ENCODE results near the gene CCDC102A.

The CCDC102A gene

GRCh38 chr16:57468346-57468745 lies 68.0 kb downstream of the CCDC102A start:
- Histone ChIP-seq H3K27me3 (ENCODE audit: insufficient read depth, poor library complexity, severe bottlenecking) (no peaks in the 10 kb centered on the region), H3K4me3 (ENCODE audit: severe bottlenecking) (no peak overlapping the region), H3K4me1 (ENCODE audit: insufficient read depth, poor library complexity, severe bottlenecking) (no peaks in the 10 kb centered on the region), H3K9me3 (ENCODE audit: severe bottlenecking) (no peaks in the 10 kb centered on the region), H3K27ac (ENCODE audit: poor library complexity, severe bottlenecking) (no peak overlapping the region), H3K36me3 (ENCODE audit: low read depth) (peaks cover 87% of the 10 kb centered on the region)
- DNase-seq (ENCODE audit: low spot score), result no peak
- TF ChIP-seq, protein P1, sequence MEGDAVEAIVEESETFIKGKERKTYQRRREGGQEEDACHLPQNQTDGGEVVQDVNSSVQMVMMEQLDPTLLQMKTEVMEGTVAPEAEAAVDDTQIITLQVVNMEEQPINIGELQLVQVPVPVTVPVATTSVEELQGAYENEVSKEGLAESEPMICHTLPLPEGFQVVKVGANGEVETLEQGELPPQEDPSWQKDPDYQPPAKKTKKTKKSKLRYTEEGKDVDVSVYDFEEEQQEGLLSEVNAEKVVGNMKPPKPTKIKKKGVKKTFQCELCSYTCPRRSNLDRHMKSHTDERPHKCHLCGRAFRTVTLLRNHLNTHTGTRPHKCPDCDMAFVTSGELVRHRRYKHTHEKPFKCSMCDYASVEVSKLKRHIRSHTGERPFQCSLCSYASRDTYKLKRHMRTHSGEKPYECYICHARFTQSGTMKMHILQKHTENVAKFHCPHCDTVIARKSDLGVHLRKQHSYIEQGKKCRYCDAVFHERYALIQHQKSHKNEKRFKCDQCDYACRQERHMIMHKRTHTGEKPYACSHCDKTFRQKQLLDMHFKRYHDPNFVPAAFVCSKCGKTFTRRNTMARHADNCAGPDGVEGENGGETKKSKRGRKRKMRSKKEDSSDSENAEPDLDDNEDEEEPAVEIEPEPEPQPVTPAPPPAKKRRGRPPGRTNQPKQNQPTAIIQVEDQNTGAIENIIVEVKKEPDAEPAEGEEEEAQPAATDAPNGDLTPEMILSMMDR (IDR thresholded peaks at IDR 0.05; ENCODE audit: poor library complexity, severe bottlenecking), result no peak
- no peak for ATAC-seq (ENCODE audit: low read depth)

DNA sequence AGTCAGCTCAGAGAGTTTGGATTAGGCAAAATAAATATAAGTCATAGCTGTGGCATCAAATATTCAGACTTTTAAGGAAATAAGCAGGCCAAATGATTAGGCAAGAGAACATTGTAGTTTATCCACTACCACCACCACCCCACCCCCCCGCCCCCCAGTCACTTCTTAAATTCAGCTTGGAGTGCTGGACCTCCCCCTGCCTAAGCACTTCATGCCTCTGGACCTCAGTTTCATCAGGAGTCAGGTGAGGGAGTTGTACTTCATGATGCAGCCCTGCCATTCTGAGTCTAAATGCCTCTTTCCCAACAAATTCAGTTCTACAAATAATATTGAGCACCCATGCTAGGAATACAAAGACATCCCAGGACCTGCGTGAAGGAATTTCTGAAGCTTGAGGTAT lies 71.8 kb downstream of the CCDC102A start:
- H3K4me1 ChIP-seq (ENCODE audit: insufficient read depth, poor library complexity, severe bottlenecking), result no peaks in the 10 kb centered on the region
- DNase-seq (ENCODE audit: low spot score), result no peak
- ATAC-seq (ENCODE audit: low read depth), result no peak
- H3K9me3 ChIP-seq (ENCODE audit: severe bottlenecking), result no peaks in the 10 kb centered on the region
- H3K27ac ChIP-seq (ENCODE audit: poor library complexity, severe bottlenecking), result no peak overlapping the region
- peaks cover 66% of the 10 kb centered on the region for H3K36me3 ChIP-seq (ENCODE audit: low read depth)
- no peaks in the 10 kb centered on the region for H3K27me3 ChIP-seq (ENCODE audit: insufficient read depth, poor library complexity, severe bottlenecking)
- TF ChIP-seq, protein P1 (IDR thresholded peaks at IDR 0.05; ENCODE audit: poor library complexity, severe bottlenecking), result no peak
- no peak overlapping the region for H3K4me3 ChIP-seq (ENCODE audit: severe bottlenecking)

DNA sequence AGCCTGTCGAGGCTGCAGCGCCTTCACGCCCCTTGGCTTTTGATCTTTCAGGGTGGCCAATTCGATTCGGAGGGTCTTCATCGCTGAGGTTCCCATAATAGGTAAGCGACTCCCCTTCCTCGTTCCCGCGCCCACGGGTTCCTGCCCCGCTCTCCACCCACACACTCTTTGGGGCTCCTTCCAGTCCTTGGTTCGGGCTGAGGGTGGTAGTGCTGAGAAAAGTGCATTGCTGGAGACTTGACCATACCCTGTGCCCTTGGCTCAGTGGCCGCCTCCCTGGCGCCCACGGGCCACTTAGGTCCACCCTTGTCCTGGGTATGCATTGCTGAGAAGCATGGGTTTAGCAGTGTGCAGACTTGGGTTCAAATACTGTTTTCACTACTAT lies 73.4 kb downstream of the CCDC102A start:
- TF ChIP-seq, protein P1 (IDR thresholded peaks at IDR 0.05; ENCODE audit: poor library complexity, severe bottlenecking), result no peak
- Histone ChIP-seq H3K9me3 (ENCODE audit: severe bottlenecking) (no peaks in the 10 kb centered on the region), H3K27ac (ENCODE audit: poor library complexity, severe bottlenecking) (peak overlapping the region; percentile 18), H3K36me3 (ENCODE audit: low read depth) (peaks cover 62% of the 10 kb centered on the region), H3K4me1 (ENCODE audit: insufficient read depth, poor library complexity, severe bottlenecking) (no peaks in the 10 kb centered on the region), H3K4me3 (ENCODE audit: severe bottlenecking) (peak overlapping the region; percentile 49), H3K27me3 (ENCODE audit: insufficient read depth, poor library complexity, severe bottlenecking) (no peaks in the 10 kb centered on the region)
- ATAC-seq (ENCODE audit: low read depth) (peak; percentile 47), DNase-seq (ENCODE audit: low spot score) (no peak)

DNA sequence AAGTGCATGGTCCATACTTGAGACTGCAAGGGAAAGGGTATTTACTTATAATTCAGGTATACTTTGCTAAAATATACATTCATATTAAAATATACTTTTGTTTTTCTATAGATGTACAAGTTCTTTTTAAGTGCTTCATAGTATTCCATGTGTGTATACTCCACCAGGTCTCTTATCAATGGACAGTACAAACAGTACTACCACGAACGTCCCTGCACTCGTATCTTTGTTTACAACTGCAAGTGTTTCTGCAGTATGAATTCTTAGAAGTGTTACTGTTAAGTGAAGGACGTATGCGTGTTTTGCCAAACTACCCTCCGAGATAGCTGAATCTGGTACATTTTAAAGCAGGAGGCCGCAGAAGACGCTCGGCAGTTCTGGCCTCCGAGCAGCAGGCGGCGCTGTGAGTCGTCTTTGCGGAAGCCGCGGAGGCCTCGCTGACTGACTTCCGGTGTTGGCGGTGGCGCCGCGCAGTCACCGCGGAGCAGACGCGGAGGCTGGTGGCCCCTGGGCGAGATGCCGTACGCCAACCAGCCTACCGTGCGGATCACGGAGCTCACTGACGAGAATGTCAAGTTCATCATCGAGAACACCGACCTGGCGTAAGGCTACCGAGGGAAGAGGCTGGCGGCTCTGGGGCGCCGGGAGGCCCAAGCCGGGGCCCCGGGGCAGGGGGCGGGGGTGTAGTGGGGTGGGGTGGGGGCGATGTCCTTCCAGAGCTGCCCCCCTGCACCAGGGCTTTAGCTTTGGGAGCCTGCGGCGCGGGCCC lies 74.0 kb downstream of the CCDC102A start, which contains the start of gene POLR2C:
POLR2C (plus strand) TSS at position 471 of the 769 bp plus-strand sequence; CDS start at position 517, 46 bp downstream.
- TF ChIP-seq, protein P1 (IDR thresholded peaks at IDR 0.05; ENCODE audit: poor library complexity, severe bottlenecking), result peak; percentile 96
- peaks cover 62% of the 10 kb centered on the region for H3K36me3 ChIP-seq (ENCODE audit: low read depth)

More for the DNA sequence above, 74.0 kb downstream of the CCDC102A start, which contains the start of gene POLR2C:
- peak; percentile 90 for ATAC-seq (ENCODE audit: low read depth)
- no peaks in the 10 kb centered on the region for H3K9me3 ChIP-seq (ENCODE audit: severe bottlenecking)
- no peaks in the 10 kb centered on the region for H3K27me3 ChIP-seq (ENCODE audit: insufficient read depth, poor library complexity, severe bottlenecking)
- peak within 1 kb of the TSS; percentile 49 for H3K4me3 ChIP-seq (ENCODE audit: severe bottlenecking)
- DNase-seq (ENCODE audit: low spot score), result peak; percentile 86
- H3K27ac ChIP-seq (ENCODE audit: poor library complexity, severe bottlenecking), result peak within 1 kb of the TSS; percentile 18
- no peaks in the 10 kb centered on the region for H3K4me1 ChIP-seq (ENCODE audit: insufficient read depth, poor library complexity, severe bottlenecking)

Measured in RWPE2 (cell line).